Neutrophil (primary cell): ENCODE measurements around the gene KIF26B.

ENCODE experiments used
- H3K27ac ChIP-seq: fragments of 200-600 bp; sonication (generic); 2 replicates; pipeline ENCODE4 v1.5.1; 2016; ENCODE audit warnings: mild to moderate bottlenecking, moderate library complexity
- H3K27me3 ChIP-seq: fragments of 200-600 bp; sonication (generic); 2 replicates; pipeline ENCODE4 v1.6.0; 2016; ENCODE audit warnings: mild to moderate bottlenecking
- H3K36me3 ChIP-seq: fragments of 200-600 bp; sonication (generic); 2 replicates; pipeline ENCODE4 v1.5.1; 2017
- H3K4me1 ChIP-seq, 2 experiments: fragments of 200-600 bp in 1 of 2; sonication (generic) in 1 of 2; 1 replicate in 1 of 2; 2 replicates in 1 of 2; pipeline versions ENCODE4 v1.5.1 to v1.6.1; 2013 to 2016; ENCODE audit warnings: low read depth in 1 of 2, low read length in 1 of 2, mild to moderate bottlenecking in 1 of 2, moderate library complexity in 1 of 2; ENCODE audit not compliant: control insufficient read depth in 1 of 2, insufficient read depth in 1 of 2
- H3K4me3 ChIP-seq, 2 experiments: fragments of 200-600 bp in 1 of 2; sonication (generic) in 1 of 2; 1 replicate in 1 of 2; 2 replicates in 1 of 2; pipeline ENCODE4 v1.5.1; 2013 to 2016; ENCODE audit warnings: low read depth in 1 of 2, low read length in 1 of 2, mild to moderate bottlenecking in 1 of 2, moderate library complexity in 1 of 2
- H3K9me3 ChIP-seq: fragments of 200-600 bp; sonication (generic); 2 replicates; pipeline ENCODE4 v1.5.1; 2016
- TF ChIP-seq, protein P1 (sequence below): fragments of 200-600 bp; sonication (generic); IDR thresholded peaks from 2 replicates; pipeline ENCODE4 v1.5.1; 2016; ENCODE audit warnings: antibody characterized with exemption

The KIF26B gene

DNA sequence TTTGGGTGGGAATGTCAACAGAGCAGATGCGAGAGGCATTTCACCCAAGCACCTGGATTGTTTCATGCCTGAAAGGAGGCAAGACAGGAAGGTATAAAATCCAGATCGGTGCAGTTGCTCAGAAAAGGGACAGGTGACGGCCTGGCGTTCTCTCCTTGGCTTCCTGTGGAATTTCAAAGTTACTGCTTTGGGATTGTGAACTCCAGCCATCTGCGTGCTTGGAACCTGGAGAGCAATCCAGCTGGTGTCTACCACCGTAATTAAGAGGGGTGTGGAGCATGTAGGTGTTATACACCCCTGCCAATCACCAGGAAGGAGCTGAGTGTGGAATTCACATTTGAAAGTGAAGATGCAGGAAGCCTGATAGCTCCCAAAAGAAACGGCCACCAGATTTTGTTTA is 286.1 kb downstream of the KIF26B start:
- H3K27me3 ChIP-seq: peaks cover 44% of the 10 kb centered on the region
- no peaks in the 10 kb centered on the region for H3K9me3 ChIP-seq
- TF ChIP-seq, protein P1, sequence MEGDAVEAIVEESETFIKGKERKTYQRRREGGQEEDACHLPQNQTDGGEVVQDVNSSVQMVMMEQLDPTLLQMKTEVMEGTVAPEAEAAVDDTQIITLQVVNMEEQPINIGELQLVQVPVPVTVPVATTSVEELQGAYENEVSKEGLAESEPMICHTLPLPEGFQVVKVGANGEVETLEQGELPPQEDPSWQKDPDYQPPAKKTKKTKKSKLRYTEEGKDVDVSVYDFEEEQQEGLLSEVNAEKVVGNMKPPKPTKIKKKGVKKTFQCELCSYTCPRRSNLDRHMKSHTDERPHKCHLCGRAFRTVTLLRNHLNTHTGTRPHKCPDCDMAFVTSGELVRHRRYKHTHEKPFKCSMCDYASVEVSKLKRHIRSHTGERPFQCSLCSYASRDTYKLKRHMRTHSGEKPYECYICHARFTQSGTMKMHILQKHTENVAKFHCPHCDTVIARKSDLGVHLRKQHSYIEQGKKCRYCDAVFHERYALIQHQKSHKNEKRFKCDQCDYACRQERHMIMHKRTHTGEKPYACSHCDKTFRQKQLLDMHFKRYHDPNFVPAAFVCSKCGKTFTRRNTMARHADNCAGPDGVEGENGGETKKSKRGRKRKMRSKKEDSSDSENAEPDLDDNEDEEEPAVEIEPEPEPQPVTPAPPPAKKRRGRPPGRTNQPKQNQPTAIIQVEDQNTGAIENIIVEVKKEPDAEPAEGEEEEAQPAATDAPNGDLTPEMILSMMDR: no peak
- no peaks in the 10 kb centered on the region for H3K36me3 ChIP-seq
- no peaks in the 10 kb centered on the region for H3K4me1 ChIP-seq
- H3K27ac ChIP-seq: no peak overlapping the region
- H3K4me3 ChIP-seq: no peak overlapping the region

DNA sequence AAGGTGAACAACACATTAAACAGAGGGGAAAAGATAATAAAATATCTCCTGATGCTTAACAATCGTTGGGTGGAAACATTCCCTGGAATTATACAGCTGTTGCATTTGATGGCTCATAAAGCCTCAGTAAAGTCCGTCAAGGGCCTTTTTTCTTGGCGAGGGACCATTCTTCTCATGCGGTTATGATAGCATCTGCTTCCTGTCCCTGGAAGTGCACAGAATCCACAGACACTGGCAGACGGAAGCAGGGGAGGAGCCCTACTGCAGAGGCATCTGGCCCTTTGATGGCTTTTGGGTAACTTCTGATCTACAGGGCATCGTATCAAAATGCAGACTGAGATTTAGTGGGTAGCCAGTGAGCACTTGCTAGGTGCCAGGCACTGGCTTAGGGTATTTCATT is 286.9 kb downstream of the KIF26B start:
- Histone ChIP-seq H3K9me3 (no peaks in the 10 kb centered on the region), H3K4me3 (no peak overlapping the region), H3K27me3 (peaks cover 44% of the 10 kb centered on the region), H3K36me3 (no peaks in the 10 kb centered on the region), H3K4me1 (no peaks in the 10 kb centered on the region), H3K27ac (no peak overlapping the region)
- TF ChIP-seq, protein P1: no peak

DNA sequence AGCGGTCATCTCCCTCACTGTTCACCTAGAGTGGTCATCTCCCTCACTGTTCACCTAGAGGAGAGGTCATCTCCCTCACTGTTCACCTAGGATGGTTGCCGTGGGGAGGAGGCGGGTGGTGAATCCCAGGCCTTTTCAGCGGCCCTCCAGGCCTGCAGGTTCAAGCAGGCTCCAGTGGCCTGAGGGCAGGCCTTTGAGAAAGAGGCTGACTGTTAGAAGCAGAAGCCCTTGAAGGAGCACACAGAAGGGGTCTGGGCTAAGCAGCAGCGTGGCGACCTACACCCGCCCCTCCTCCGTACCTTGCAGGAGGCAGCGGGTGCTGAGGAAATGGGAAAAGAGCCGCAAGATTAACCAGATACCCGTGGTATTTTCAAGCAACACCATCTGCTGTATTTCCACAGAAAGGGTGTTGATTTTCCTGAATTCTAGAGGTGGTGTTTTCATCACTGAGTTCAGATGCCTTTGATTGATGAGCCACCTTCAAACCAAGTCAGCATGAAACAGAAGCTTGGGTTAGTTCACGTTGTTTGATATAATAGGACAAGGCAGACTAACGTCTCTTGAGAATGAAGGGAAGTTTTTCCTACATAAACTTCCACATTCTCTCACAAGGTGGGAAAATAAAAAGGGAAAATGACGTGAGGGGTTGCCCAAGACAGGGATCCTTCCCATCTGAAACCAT is 289.5 kb downstream of the KIF26B start:
- H3K27ac ChIP-seq: no peak overlapping the region
- no peaks in the 10 kb centered on the region for H3K9me3 ChIP-seq
- H3K36me3 ChIP-seq: no peaks in the 10 kb centered on the region
- H3K4me3 ChIP-seq: no peak overlapping the region
- H3K4me1 ChIP-seq: no peaks in the 10 kb centered on the region
- TF ChIP-seq, protein P1: no peak
- peaks cover 25% of the 10 kb centered on the region for H3K27me3 ChIP-seq

DNA sequence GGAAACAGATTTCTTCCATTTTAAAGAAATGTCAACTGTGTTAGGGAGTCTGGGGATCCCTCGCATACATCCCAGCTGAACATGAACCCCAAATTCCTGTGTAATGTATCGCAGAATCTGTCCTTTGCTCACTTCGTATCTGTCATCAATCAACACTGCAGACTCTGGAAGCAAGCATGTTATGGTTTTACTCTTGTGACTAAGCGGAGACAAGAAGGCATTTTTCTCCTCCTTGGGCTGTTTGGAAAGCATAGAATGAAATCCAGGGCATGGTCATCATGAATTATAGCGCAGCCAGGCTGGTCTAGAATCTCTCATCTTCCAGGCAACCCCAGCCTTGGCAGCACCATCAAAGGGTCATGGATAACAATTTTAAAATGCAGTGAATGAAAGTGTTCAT is 290.2 kb downstream of the KIF26B start:
- no peaks in the 10 kb centered on the region for H3K36me3 ChIP-seq
- H3K27me3 ChIP-seq: peaks cover 25% of the 10 kb centered on the region
- TF ChIP-seq, protein P1: no peak
- H3K27ac ChIP-seq: no peak overlapping the region
- H3K4me1 ChIP-seq: no peaks in the 10 kb centered on the region
- H3K4me3 ChIP-seq: no peak overlapping the region
- no peaks in the 10 kb centered on the region for H3K9me3 ChIP-seq

DNA sequence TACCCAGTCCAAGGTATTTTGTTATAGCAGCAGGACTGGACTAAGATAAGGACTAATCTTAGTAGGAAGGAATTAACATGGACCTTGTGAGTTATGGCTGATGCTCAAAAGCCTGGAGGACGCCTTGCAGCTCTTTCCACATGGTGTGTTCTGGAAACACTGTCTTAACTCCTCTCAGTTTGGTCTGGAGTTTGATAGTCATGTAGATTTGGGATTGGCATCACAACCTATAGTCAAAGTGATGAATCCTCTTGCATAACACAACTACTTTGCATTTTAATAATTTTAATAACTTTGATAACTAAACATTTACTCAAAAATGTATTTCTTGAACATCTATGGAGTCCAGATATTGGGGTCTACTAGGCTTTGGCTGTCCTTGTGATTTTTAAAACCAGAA is 293.7 kb downstream of the KIF26B start:
- Histone ChIP-seq H3K27me3 (no peaks in the 10 kb centered on the region), H3K9me3 (no peaks in the 10 kb centered on the region), H3K36me3 (no peaks in the 10 kb centered on the region), H3K4me1 (no peaks in the 10 kb centered on the region), H3K27ac (no peak overlapping the region), H3K4me3 (no peak overlapping the region)
- TF ChIP-seq, protein P1: no peak
